Measurements from ENCODE around the gene RECQL.

GRCh38 chr12:21528953-21529352, 27.5 kb upstream of the RECQL start:
- TF ChIP-seq POLR2A (IDR thresholded peaks at IDR 0.05; ENCODE audit: low read depth, low read length) (no peak), CTCF (conservative IDR thresholded peaks at IDR 0.05; ENCODE audit: low read depth, low read length) (no peak), NFE2L2 (IDR thresholded peaks at IDR 0.05; ENCODE audit: low read depth, low read length) (no peak), FOS (IDR thresholded peaks at IDR 0.05; ENCODE audit: low read depth, low read length) (no peak), USF2 (IDR thresholded peaks at IDR 0.05; ENCODE audit: low read depth, low read length) (no peak), SMC3 (IDR thresholded peaks at IDR 0.05; ENCODE audit: low read depth, low read length) (no peak), MAZ (IDR thresholded peaks at IDR 0.05; ENCODE audit: borderline replicate concordance, low read depth, low read length) (no peak), CEBPB (IDR thresholded peaks at IDR 0.05; ENCODE audit: low read depth, low read length) (no peak), RFX5 (IDR thresholded peaks at IDR 0.05; ENCODE audit: low read depth, low read length) (no peak), MXI1 (IDR thresholded peaks at IDR 0.05; ENCODE audit: borderline replicate concordance, low read depth, low read length) (no peak), BHLHE40 (IDR thresholded peaks at IDR 0.05; ENCODE audit: low read depth, low read length) (no peak), RCOR1 (IDR thresholded peaks at IDR 0.05; ENCODE audit: insufficient replicate concordance, low read length) (no peak), MAFK (IDR thresholded peaks at IDR 0.05; ENCODE audit: low read depth, low read length) (no peak), CHD1 (IDR thresholded peaks at IDR 0.05; ENCODE audit: low read depth, low read length) (no peak)
